ENCODE measurements around the gene TNC.

DNA sequence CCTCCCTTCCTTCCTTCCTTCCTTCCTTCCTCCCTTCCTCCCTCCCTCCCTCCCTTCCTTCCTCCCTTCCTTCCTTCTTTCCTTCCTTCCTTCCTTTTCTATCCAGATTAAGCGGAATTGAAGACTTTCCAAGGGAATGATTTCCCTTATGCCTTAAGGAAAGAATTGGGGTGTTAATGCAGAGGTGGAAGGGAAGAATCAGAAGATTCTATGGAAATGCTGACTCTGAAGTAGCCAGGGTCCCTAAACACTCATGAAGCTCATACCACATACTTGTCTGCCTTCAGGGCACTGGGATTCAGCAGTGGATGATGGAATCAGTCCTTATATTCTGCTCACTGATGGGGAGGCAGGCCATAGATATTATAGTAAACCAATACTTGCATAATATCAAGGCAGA, 48.2 kb downstream of the TNC start:
- TF ChIP-seq, protein P1, sequence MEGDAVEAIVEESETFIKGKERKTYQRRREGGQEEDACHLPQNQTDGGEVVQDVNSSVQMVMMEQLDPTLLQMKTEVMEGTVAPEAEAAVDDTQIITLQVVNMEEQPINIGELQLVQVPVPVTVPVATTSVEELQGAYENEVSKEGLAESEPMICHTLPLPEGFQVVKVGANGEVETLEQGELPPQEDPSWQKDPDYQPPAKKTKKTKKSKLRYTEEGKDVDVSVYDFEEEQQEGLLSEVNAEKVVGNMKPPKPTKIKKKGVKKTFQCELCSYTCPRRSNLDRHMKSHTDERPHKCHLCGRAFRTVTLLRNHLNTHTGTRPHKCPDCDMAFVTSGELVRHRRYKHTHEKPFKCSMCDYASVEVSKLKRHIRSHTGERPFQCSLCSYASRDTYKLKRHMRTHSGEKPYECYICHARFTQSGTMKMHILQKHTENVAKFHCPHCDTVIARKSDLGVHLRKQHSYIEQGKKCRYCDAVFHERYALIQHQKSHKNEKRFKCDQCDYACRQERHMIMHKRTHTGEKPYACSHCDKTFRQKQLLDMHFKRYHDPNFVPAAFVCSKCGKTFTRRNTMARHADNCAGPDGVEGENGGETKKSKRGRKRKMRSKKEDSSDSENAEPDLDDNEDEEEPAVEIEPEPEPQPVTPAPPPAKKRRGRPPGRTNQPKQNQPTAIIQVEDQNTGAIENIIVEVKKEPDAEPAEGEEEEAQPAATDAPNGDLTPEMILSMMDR (IDR thresholded peaks at IDR 0.05; ENCODE audit: poor library complexity): no peak
- no peak for TF ChIP-seq EZH2 (IDR thresholded peaks at IDR 0.05; ENCODE audit: borderline replicate concordance)
